Hepatocyte (in vitro differentiated cells): ENCODE results near the gene PRKG1. TPM values are rescaled to one million over a fixed set of nuclear protein-coding genes. Genes with fewer than 3 reads are reported as not detected.

ENCODE experiments used
- DNase-seq: peaks from one replicate; pipeline ENCODE4 v3.0.0-alpha.2; 2016; ENCODE audit warnings: low spot score
- H2AFZ ChIP-seq: fragments of 200-600 bp; sonication (generic); 2 replicates; pipeline ENCODE4 v1.6.0; 2016; ENCODE audit warnings: antibody characterized with exemption, mild to moderate bottlenecking
- H3K27ac ChIP-seq: fragments of 200-600 bp; sonication (generic); 2 replicates; pipeline ENCODE4 v1.5.1; 2016; ENCODE audit warnings: mild to moderate bottlenecking
- H3K27me3 ChIP-seq: fragments of 200-600 bp; sonication (generic); 2 replicates; pipeline ENCODE4 v1.6.1; 2016
- H3K36me3 ChIP-seq: fragments of 200-600 bp; sonication (generic); replicated peaks from 2 replicates; pipeline ENCODE4 v1.5.1; 2016; ENCODE audit warnings: low read depth; ENCODE audit not compliant: insufficient read depth
- H3K4me1 ChIP-seq: fragments of 200-600 bp; sonication (generic); 2 replicates; pipeline ENCODE4 v1.5.1; 2016; ENCODE audit warnings: mild to moderate bottlenecking, moderate library complexity; ENCODE audit not compliant: insufficient read depth
- H3K4me2 ChIP-seq: fragments of 200-600 bp; sonication (generic); 2 replicates; pipeline ENCODE4 v1.6.0; 2016
- H3K4me3 ChIP-seq: fragments of 200-600 bp; sonication (generic); 2 replicates; pipeline ENCODE4 v1.5.1; 2016; ENCODE audit warnings: mild to moderate bottlenecking
- H3K79me2 ChIP-seq: fragments of 200-600 bp; sonication (generic); 2 replicates; pipeline ENCODE4 v1.6.0; 2017; ENCODE audit warnings: mild to moderate bottlenecking
- H3K9me2 ChIP-seq: fragments of 200-600 bp; sonication (generic); replicated peaks from 2 replicates; pipeline ENCODE4 v1.6.0; 2017; ENCODE audit warnings: mild to moderate bottlenecking; ENCODE audit not compliant: insufficient read depth
- H3K9me3 ChIP-seq: fragments of 200-600 bp; sonication (generic); 2 replicates; pipeline ENCODE4 v1.5.1; 2016; ENCODE audit warnings: low read depth, mild to moderate bottlenecking
- H4K20me1 ChIP-seq: fragments of 200-600 bp; sonication (generic); 2 replicates; pipeline ENCODE4 v1.6.0; 2016; ENCODE audit warnings: mild to moderate bottlenecking; ENCODE audit not compliant: insufficient read depth, poor library complexity, severe bottlenecking
- CTCF ChIP-seq: fragments of 200-600 bp; sonication (generic); IDR thresholded peaks from 2 replicates; pipeline ENCODE4 v1.5.1; 2016; ENCODE audit warnings: antibody characterized with exemption, mild to moderate bottlenecking; ENCODE audit not compliant: poor library complexity
- EZH2 ChIP-seq: fragments of 200-600 bp; sonication (generic); IDR thresholded peaks from 2 replicates; pipeline ENCODE4 v1.6.1; 2016; ENCODE audit warnings: antibody characterized with exemption, mild to moderate bottlenecking, borderline replicate concordance
- EZH2phosphoT487 ChIP-seq: fragments of 200-600 bp; sonication (generic); IDR thresholded peaks from one replicate; pipeline ENCODE4 v1.6.1; 2018; ENCODE audit warnings: antibody characterized with exemption, mild to moderate bottlenecking, low read depth, moderate library complexity; ENCODE audit not compliant: unreplicated experiment, severe bottlenecking
- WGBS: methylation state at CpG from one replicate; pipeline ENCODE4 v1.1.6; 2016; ENCODE audit warnings: low lambda C conversion rate; ENCODE audit errors: missing lambda C conversion rate; 5-methylcytosine and 5-hydroxymethylcytosine counted together
- polyA plus RNA-seq: library from polyadenylated mRNA; unstranded; fragments of >200 nt; fragmentation: Nextera tagmentation; extraction: Ambion mirVana; gene quantifications from 2 replicates; pipeline ENCODE4 v1.2.1, GENCODE V29; 2016
- total RNA-seq: library from RNA; depleted of rRNA; stranded (reverse); fragments of >200 nt; gene quantifications from 2 replicates; pipeline ENCODE4 v1.2.3, GENCODE V29; 2014

The PRKG1 gene
- total and polyA plus RNA-seq, 2 experiments from 2014 or later, result 4.0 to 8.1 TPM

GRCh38 chr10:52056291-52056690, 982.0 kb downstream of the PRKG1 start:
- WGBS, result 67% methylated on average over 2 of the region's 2 CpGs

GRCh38 chr10:52059089-52059488, 984.8 kb downstream of the PRKG1 start:
- no peaks in the 10 kb centered on the region for H3K9me3 ChIP-seq
- no peaks in the 10 kb centered on the region for H3K79me2 ChIP-seq
- no peaks in the 10 kb centered on the region for H3K27me3 ChIP-seq
- 87% methylated on average over 1 of the region's 1 CpG for WGBS
- H3K4me1 ChIP-seq, result no peaks in the 10 kb centered on the region
- H3K4me3 ChIP-seq, result no peak overlapping the region
- no peaks in the 10 kb centered on the region for H4K20me1 ChIP-seq
- H3K36me3 ChIP-seq, result no peaks in the 10 kb centered on the region
- no peak for DNase-seq
- H3K9me2 ChIP-seq, result no peaks in the 10 kb centered on the region
- TF ChIP-seq EZH2phosphoT487 (no peak), CTCF (no peak), EZH2 (no peak)
- H3K4me2 ChIP-seq, result no peak overlapping the region
- H2AFZ ChIP-seq, result no peak overlapping the region
- H3K27ac ChIP-seq, result no peak overlapping the region

More at GRCh38 chr10:52056291-52056690, 982.0 kb downstream of the PRKG1 start:
- H3K4me1 ChIP-seq, result no peaks in the 10 kb centered on the region
- no peaks in the 10 kb centered on the region for H3K27me3 ChIP-seq
- no peaks in the 10 kb centered on the region for H3K9me2 ChIP-seq
- no peak overlapping the region for H3K27ac ChIP-seq
- H3K4me3 ChIP-seq, result no peak overlapping the region
- H4K20me1 ChIP-seq, result no peaks in the 10 kb centered on the region
- H3K36me3 ChIP-seq, result no peaks in the 10 kb centered on the region
- H3K9me3 ChIP-seq, result no peaks in the 10 kb centered on the region
- H2AFZ ChIP-seq, result no peak overlapping the region
- no peaks in the 10 kb centered on the region for H3K79me2 ChIP-seq
- TF ChIP-seq CTCF (no peak), EZH2phosphoT487 (no peak), EZH2 (no peak)
- no peak overlapping the region for H3K4me2 ChIP-seq
- no peak for DNase-seq

- no peak for TF ChIP-seq CTCF
- no peak for TF ChIP-seq EZH2phosphoT487
- TF ChIP-seq EZH2, result no peak
- DNase-seq, result no peak
- H3K79me2 ChIP-seq, result no peaks in the 10 kb centered on the region
- H3K4me3 ChIP-seq, result no peak overlapping the region
- H4K20me1 ChIP-seq, result no peaks in the 10 kb centered on the region
- WGBS, result 93% methylated on average over 10 of the region's 10 CpGs
- H3K27me3 ChIP-seq, result no peaks in the 10 kb centered on the region
- H3K9me3 ChIP-seq, result no peaks in the 10 kb centered on the region
- H3K27ac ChIP-seq, result no peak overlapping the region
- H3K36me3 ChIP-seq, result no peaks in the 10 kb centered on the region
- H2AFZ ChIP-seq, result no peak overlapping the region
- no peaks in the 10 kb centered on the region for H3K9me2 ChIP-seq
- H3K4me2 ChIP-seq, result no peak overlapping the region
- no peaks in the 10 kb centered on the region for H3K4me1 ChIP-seq
Observed at GRCh38 chr10:52063159-52063558, 988.9 kb downstream of the PRKG1 start.
